A549 (cell line): ENCODE results near the gene ITIH4. TPM values are rescaled to one million over a fixed set of nuclear protein-coding genes. Genes with fewer than 3 reads are reported as not detected.

Source experiments
- ATAC-seq, 2 experiments: fragments of 200-7000 bp in 1 of 2; fragments of >200 bp in 1 of 2; cut with Nextera tagmentation in 1 of 2; cut with Tn5 transposase in 1 of 2; 3 replicates each; pipeline versions ENCODE4 v1.8.0 to v1.9.1; 2018 to 2020; ENCODE audit warnings: mild to moderate bottlenecking in 1 of 2, moderate library complexity in 1 of 2
- CTCF ChIA-PET: fragments of 300-600 bp; sonication (Branson Sonifier 250); formaldehyde crosslinking; extraction: SDS; loops from one replicate; lab custom pipeline; 2021; ENCODE audit warnings: antibody characterized with exemption, inconsistent platforms; lab: Yijun Ruan, JAX
- POLR2A ChIA-PET: fragments of 350-600 bp; formaldehyde crosslinking; extraction: SDS; loops from one replicate; lab custom pipeline; 2021; ENCODE audit warnings: antibody characterized with exemption, inconsistent platforms; lab: Yijun Ruan, JAX
- DNase-seq, 2 experiments: peaks; one replicate each; pipeline versions ENCODE4 v3.0.0 to v3.0.0-alpha.2; 2011 to 2016; ENCODE audit warnings: low read depth in 1 of 2, low spot score in 1 of 2
- FAIRE-seq: peaks from 2 replicates; lab custom pipeline; 2011; peaks lifted over from hg19 to GRCh38; lab: Jason Lieb, UNC
- H3K27ac ChIP-seq, 2 experiments: fragments of >200 bp; sonication (Bioruptor Twin); formaldehyde crosslinking; 3 replicates each; pipeline ENCODE4 v1.5.1; 2016 to 2017
- H3K4me1 ChIP-seq: fragments of >200 bp; sonication (Bioruptor Twin); formaldehyde crosslinking; 3 replicates; pipeline ENCODE4 v1.6.1; 2016
- H3K4me2 ChIP-seq: fragments of >200 bp; sonication (Bioruptor Twin); formaldehyde crosslinking; 3 replicates; pipeline ENCODE4 v1.6.1; 2016
- H3K4me3 ChIP-seq: fragments of >200 bp; sonication (Bioruptor Twin); formaldehyde crosslinking; 3 replicates; pipeline ENCODE4 v1.5.1; 2016
- H3K9me3 ChIP-seq: fragments of >200 bp; sonication (Bioruptor Twin); formaldehyde crosslinking; 3 replicates; pipeline ENCODE4 v1.6.1; 2016
- ATOH8 ChIP-seq: fragments of 250-450 bp; sonication (Bioruptor Pico); IDR thresholded peaks from 2 replicates; pipeline ENCODE4 v1.5.0; 2020; ENCODE audit warnings: low read depth, mild to moderate bottlenecking, moderate library complexity
- BHLHE40 ChIP-seq: IDR thresholded peaks from 2 replicates; pipeline ENCODE4 v1.6.1; 2012; ENCODE audit warnings: low read depth, low read length, inconsistent platforms
- CBX8 ChIP-seq: fragments of 200-600 bp; sonication (generic); IDR thresholded peaks from 2 replicates; pipeline ENCODE4 v1.6.1; 2016
- CHD4 ChIP-seq: fragments of 200-600 bp; sonication (generic); IDR thresholded peaks from 2 replicates; pipeline ENCODE4 v1.6.1; 2016; ENCODE audit warnings: antibody characterized with exemption, mild to moderate bottlenecking, borderline replicate concordance
- EHF ChIP-seq: fragments of 250-450 bp; sonication (Bioruptor Pico); IDR thresholded peaks from 2 replicates; pipeline ENCODE4 v1.5.0; 2020; ENCODE audit warnings: mild to moderate bottlenecking
- EHMT2 ChIP-seq: fragments of 200-600 bp; sonication (generic); IDR thresholded peaks from 2 replicates; pipeline ENCODE4 v1.6.1; 2016; ENCODE audit warnings: antibody characterized with exemption, low read depth, mild to moderate bottlenecking, moderate library complexity
- ELK1 ChIP-seq: fragments of 150-350 bp; IDR thresholded peaks from 2 replicates; pipeline ENCODE4 v1.6.1; 2014; ENCODE audit warnings: low read depth, mild to moderate bottlenecking, low read length
- ESRRA ChIP-seq: fragments of 150-350 bp; IDR thresholded peaks from 2 replicates; pipeline ENCODE4 v1.6.1; 2014; ENCODE audit warnings: mild to moderate bottlenecking, low read length, borderline replicate concordance
- FOSB ChIP-seq: fragments of 250-450 bp; sonication (Bioruptor Pico); IDR thresholded peaks from 2 replicates; pipeline ENCODE4 v1.5.0; 2020; ENCODE audit warnings: mild to moderate bottlenecking, moderate library complexity
- FOXS1 ChIP-seq: fragments of 250-450 bp; sonication (Bioruptor Pico); IDR thresholded peaks from 2 replicates; pipeline ENCODE4 v1.5.0; 2020; ENCODE audit warnings: mild to moderate bottlenecking, moderate library complexity
- HEYL ChIP-seq: fragments of 250-450 bp; sonication (Bioruptor Pico); IDR thresholded peaks from 2 replicates; pipeline ENCODE4 v1.8.0; 2021; ENCODE audit warnings: mild to moderate bottlenecking, moderate library complexity
- JUNB ChIP-seq: fragments of >200 bp; sonication (Bioruptor Twin); formaldehyde crosslinking; IDR thresholded peaks from 2 replicates; pipeline ENCODE4 v1.6.1; 2016
- MAFK ChIP-seq: fragments of 450-650 bp; IDR thresholded peaks from 2 replicates; pipeline ENCODE4 v1.6.1; 2014; ENCODE audit not compliant: partially characterized antibody
- MAX ChIP-seq: IDR thresholded peaks from 2 replicates; pipeline ENCODE4 v1.6.1; 2012
- MAZ ChIP-seq: fragments of 150-350 bp; IDR thresholded peaks from 2 replicates; pipeline ENCODE4 v1.6.1; 2014; ENCODE audit warnings: antibody characterized with exemption, low read depth, low read length, borderline replicate concordance
- PBX3 ChIP-seq: IDR thresholded peaks from 2 replicates; pipeline ENCODE4 v1.6.1; 2012
- PHF8 ChIP-seq: fragments of 200-600 bp; sonication (generic); IDR thresholded peaks from 2 replicates; pipeline ENCODE4 v1.6.1; 2016; ENCODE audit warnings: low read depth, mild to moderate bottlenecking, antibody characterized with exemption, moderate library complexity, borderline replicate concordance
- POLR2A ChIP-seq: IDR thresholded peaks from 2 replicates; pipeline ENCODE4 v1.6.1; 2012; ENCODE audit warnings: mild to moderate bottlenecking, low read length
- RARB ChIP-seq: fragments of 250-450 bp; sonication (Bioruptor Pico); IDR thresholded peaks from 2 replicates; pipeline ENCODE4 v1.8.0; 2021; ENCODE audit warnings: mild to moderate bottlenecking, moderate library complexity
- SREBF2 ChIP-seq: fragments of 450-650 bp; IDR thresholded peaks from 2 replicates; pipeline ENCODE4 v1.6.1; 2014; ENCODE audit warnings: mild to moderate bottlenecking, moderate library complexity
- TFCP2L1 ChIP-seq: fragments of 250-450 bp; sonication (Bioruptor Pico); IDR thresholded peaks from 2 replicates; pipeline ENCODE4 v1.5.0; 2021; ENCODE audit warnings: mild to moderate bottlenecking
- TP53 ChIP-seq: fragments of 250-450 bp; sonication (Bioruptor Pico); IDR thresholded peaks from 2 replicates; pipeline ENCODE4 v1.5.0; 2021; ENCODE audit warnings: mild to moderate bottlenecking, moderate library complexity
- ZSCAN20 ChIP-seq: fragments of 250-450 bp; sonication (Bioruptor Pico); IDR thresholded peaks from 2 replicates; pipeline ENCODE4 v1.8.0; 2022; ENCODE audit warnings: mild to moderate bottlenecking, moderate library complexity
- WGBS: methylation state at CpG from one replicate; pipeline ENCODE4 v1.1.6; 2017; ENCODE audit errors: missing lambda C conversion rate; 5-methylcytosine and 5-hydroxymethylcytosine counted together
- polyA plus RNA-seq, 4 experiments: library from polyadenylated mRNA; depleted of rRNA in 3 of 4; stranded (reverse); fragments of >200 nt; fragmentation: RNase III in 1 of 4; extraction: RNeasy Plus Mini Kit Qiagen cat#74134 plus additional on column Dnase treatment in 1 of 4; gene quantifications; 2 replicates in 3 of 4; 3 replicates in 1 of 4; pipeline ENCODE4 v1.2.3, GENCODE V29; 2011 to 2017

The ITIH4 gene
- polyA plus RNA-seq, 2 of the 4 experiments (the other 2 are of a cell fraction), result 0.88 to 0.89 TPM

GRCh38 chr3:52844290-52844975, 14.0 kb upstream of the ITIH4 start:
- WGBS, result 90% methylated on average over 18 of the region's 18 CpGs
- Histone ChIP-seq H3K9me3 (no peaks in the 10 kb centered on the region), H3K4me3 (no peak overlapping the region), H3K4me1 (no peaks in the 10 kb centered on the region), H3K4me2 (no peak overlapping the region), H3K27ac (no peak overlapping the region)
- TF ChIP-seq ZSCAN20 (CRISPR knock-in tag) (no peak), SREBF2 (no peak), HEYL (no peak), MAX (no peak), CHD4 (no peak), POLR2A (no peak), PBX3 (no peak), ATOH8 (no peak), BHLHE40 (no peak), FOXS1 (no peak), EHF (no peak)
- CTCF ChIA-PET, result interaction anchor here (0.6 to 1.6 kb wide), 2 partner anchors 86 to 229 kb away, joined by 3 read pairs; no protein-coding TSS in a partner anchor
- POLR2A ChIA-PET, result no interaction called here
- ATAC-seq, result no peak
- DNase-seq, result no peak
- FAIRE-seq, result no peak

GRCh38 chr3:52843881-52844280, 13.4 kb upstream of the ITIH4 start:
- no peak overlapping the region for H3K4me3 ChIP-seq
- ATAC-seq (no peak), DNase-seq (no peak), FAIRE-seq (no peak)
- H3K9me3 ChIP-seq, result no peaks in the 10 kb centered on the region
- ChIA-PET CTCF (interaction anchor here (1.6 kb wide), 1 partner anchor 229 kb away, joined by 3 read pairs; no protein-coding TSS in a partner anchor), POLR2A (no interaction called here)
- WGBS, result 75% methylated on average over 2 of the region's 2 CpGs
- H3K27ac ChIP-seq, result no peak overlapping the region
- no peaks in the 10 kb centered on the region for H3K4me1 ChIP-seq
- TF ChIP-seq MAZ, result no peak
- TF ChIP-seq PHF8, result no peak
- no peak for TF ChIP-seq RARB (CRISPR knock-in tag)
- TF ChIP-seq JUNB, result no peak
- no peak for TF ChIP-seq TFCP2L1 (CRISPR knock-in tag)
- no peak for TF ChIP-seq ELK1
- TF ChIP-seq TP53 (CRISPR knock-in tag), result no peak
- TF ChIP-seq CBX8, result no peak
- TF ChIP-seq CHD4, result no peak
- no peak for TF ChIP-seq MAFK
- TF ChIP-seq ESRRA, result no peak
- no peak for TF ChIP-seq FOSB (CRISPR knock-in tag)
- TF ChIP-seq EHMT2, result no peak
- H3K4me2 ChIP-seq, result no peak overlapping the region
